Gastrocnemius medialis (tissue), 4 donors: ENCODE data around the gene KDM3B. TPM values are rescaled to one million over a fixed set of nuclear protein-coding genes. Genes with fewer than 3 reads are reported as not detected.

Experiments used
- ATAC-seq, 2 donors: fragments of 150-250 bp; one replicate each; pipeline ENCODE4 v1.9.1; 2016
- DNase-seq, 2 donors: peaks; one replicate each; pipeline ENCODE4 v3.0.0-alpha.2; 2019
- H3K27ac ChIP-seq, 4 donors: fragments of 200-600 bp; sonication (generic); 1 replicate in 1 of 4; 2 replicates in 3 of 4; pipeline ENCODE4 v1.5.1; 2016 to 2018; ENCODE audit warnings: mild to moderate bottlenecking in 2 of 4, moderate library complexity in 1 of 4
- H3K27me3 ChIP-seq, 3 donors: fragments of 200-600 bp; sonication (generic) in 2 of 3; 1 replicate in 1 of 3; 2 replicates in 2 of 3; pipeline versions ENCODE4 v1.5.1 to v1.6.0; 2016 to 2019; ENCODE audit warnings: mild to moderate bottlenecking in 1 of 3, moderate library complexity in 1 of 3
- H3K36me3 ChIP-seq, 2 donors: fragments of 200-600 bp; sonication (generic) in 1 of 2; one replicate each; pipeline ENCODE4 v1.5.1; 2017 to 2018
- H3K4me1 ChIP-seq, 2 donors: fragments of 200-600 bp; sonication (generic) in 1 of 2; one replicate each; pipeline ENCODE4 v1.5.1; 2016 to 2017; ENCODE audit warnings: mild to moderate bottlenecking in 2 of 2
- H3K4me3 ChIP-seq, 4 donors: fragments of 200-600 bp; sonication (generic) in 3 of 4; 1 replicate in 1 of 4; 2 replicates in 3 of 4; pipeline ENCODE4 v1.5.1; 2016 to 2019; ENCODE audit warnings: mild to moderate bottlenecking in 2 of 4
- H3K9me3 ChIP-seq, 3 donors: fragments of 200-600 bp; sonication (generic) in 2 of 3; 1 replicate in 1 of 3; 2 replicates in 2 of 3; pipeline ENCODE4 v1.5.1; 2016 to 2019
- CTCF ChIP-seq, 5 experiments: fragments of 450-650 bp in 3 of 5; fragments of 200-600 bp in 2 of 5; sonication (generic) in 2 of 5; IDR thresholded peaks in 4 of 5; conservative IDR thresholded peaks in 1 of 5; 1 replicate in 4 of 5; 2 replicates in 1 of 5; pipeline ENCODE4 v1.5.1; 2016 to 2019; ENCODE audit warnings: antibody characterized with exemption in 5 of 5, mild to moderate bottlenecking in 3 of 5, moderate library complexity in 3 of 5
- POLR2A ChIP-seq, 2 donors: fragments of 450-650 bp; IDR thresholded peaks; one replicate each; pipeline ENCODE4 v1.6.1; 2017; ENCODE audit warnings: antibody characterized with exemption in 2 of 2, mild to moderate bottlenecking in 2 of 2, moderate library complexity in 2 of 2
- in situ Hi-C, 4 donors: fragments of 200-750 bp; cut with MboI; loops; one replicate each; pipeline versions ENCODE4 v1.15.0 to v1.8.0; 2017; ENCODE audit warnings: low sequenced_read_pairs in 4 of 4
- intact Hi-C: fragments of 100-400 bp; cut with DNase I; formaldehyde crosslinking; loops from one replicate; pipeline ENCODE4 v1.15.1; 2023; ENCODE audit warnings: low total_unique reads
- total RNA-seq, 4 donors: library from RNA; depleted of rRNA; stranded (reverse); fragments of >200 nt; gene quantifications; one replicate each; pipeline versions ENCODE4 v1.1.0 to v1.2.3, GENCODE V29; 2016

Gene KDM3B
- total RNA-seq, 4 donors from 2014 or later = 49.4 to 100 (median 74.2) TPM

DNA sequence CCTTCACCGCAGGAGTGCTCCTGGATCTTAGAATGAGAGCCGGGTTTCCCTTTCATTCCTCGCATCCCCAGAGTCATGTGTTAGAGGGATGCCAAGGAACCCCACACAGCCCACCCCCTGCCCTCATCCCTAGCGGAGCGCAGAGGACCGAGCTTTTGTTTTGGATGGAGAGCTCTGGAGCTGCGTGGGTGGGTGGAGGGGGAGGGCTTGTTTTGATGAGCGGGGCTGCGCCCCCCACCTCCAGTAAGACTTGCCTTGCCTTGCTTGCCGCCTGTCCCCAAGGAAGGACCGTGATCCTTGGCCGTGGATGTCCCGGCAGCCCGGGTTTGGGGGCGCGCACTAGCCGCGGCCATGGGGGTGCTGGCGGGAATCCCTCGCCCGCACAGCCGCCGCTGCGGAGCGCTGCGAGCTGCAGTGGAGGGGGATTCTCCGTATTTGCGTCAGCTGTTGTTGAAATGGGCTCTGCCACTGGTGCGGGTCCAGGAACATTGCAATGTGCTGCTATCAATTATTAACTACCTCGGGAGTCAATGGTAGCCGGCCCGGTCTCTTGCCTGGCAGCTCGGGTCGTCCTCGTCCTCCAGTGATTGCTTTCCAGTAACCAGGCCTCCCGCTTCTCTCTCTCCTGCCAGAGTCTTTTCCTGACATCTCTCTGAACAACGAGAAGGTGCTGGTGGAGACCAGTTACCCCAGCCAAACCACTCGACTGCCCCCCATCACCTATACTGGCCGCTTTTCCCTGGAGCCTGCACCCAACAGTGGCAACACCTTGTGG, 113.8 kb downstream of the KDM3B start:
- in situ Hi-C loops (loop anchor here in 1 of 4 donors (5.0 kb wide), 1 partner anchor 36 kb away; no protein-coding TSS in a partner anchor), intact Hi-C loops (loop anchor here (10.0 kb wide), 1 partner anchor 798 kb away; no protein-coding TSS in a partner anchor)
- Histone ChIP-seq H3K4me3 (peak overlapping the region; percentile 78 to 98 (median 90)), H3K9me3 (no peaks in the 10 kb centered on the region), H3K27me3 (peaks cover 0 to 6% (median 0%) of the 10 kb centered on the region in 3 donors), H3K36me3 (no peaks in the 10 kb centered on the region), H3K4me1 (peaks cover 14 to 22% of the 10 kb centered on the region in 2 donors), H3K27ac (peak overlapping the region in 1 of 4 donors; percentile 95)
- ATAC-seq = no peak
- no peak for TF ChIP-seq POLR2A (IDR thresholded peaks at IDR 0.05)
- TF ChIP-seq CTCF (IDR thresholded peaks at IDR 0.05 in 4 of 5, conservative IDR thresholded peaks at IDR 0.05 in 1 of 5) = no peak
- DNase-seq = no peak

GRCh38 chr5:138466900-138467710, 114.6 kb downstream of the KDM3B start:
- Histone ChIP-seq H3K9me3 (no peaks in the 10 kb centered on the region), H3K4me1 (peaks cover 14 to 22% of the 10 kb centered on the region in 2 donors), H3K27ac (peak overlapping the region in 1 of 4 donors; percentile 95), H3K4me3 (peak overlapping the region; percentile 78 to 98 (median 90)), H3K36me3 (no peaks in the 10 kb centered on the region), H3K27me3 (peaks cover 0 to 6% (median 0%) of the 10 kb centered on the region in 3 donors)
- intact Hi-C loops = loop anchor here (10.0 kb wide), 1 partner anchor 798 kb away; no protein-coding TSS in a partner anchor
- DNase-seq = no peak
- in situ Hi-C loops = loop anchor here in 1 of 4 donors (5.0 kb wide), 1 partner anchor 35 kb away; no protein-coding TSS in a partner anchor
- TF ChIP-seq CTCF (IDR thresholded peaks at IDR 0.05 in 4 of 5, conservative IDR thresholded peaks at IDR 0.05 in 1 of 5) (no peak), POLR2A (IDR thresholded peaks at IDR 0.05) (no peak)
- no peak for ATAC-seq

DNA sequence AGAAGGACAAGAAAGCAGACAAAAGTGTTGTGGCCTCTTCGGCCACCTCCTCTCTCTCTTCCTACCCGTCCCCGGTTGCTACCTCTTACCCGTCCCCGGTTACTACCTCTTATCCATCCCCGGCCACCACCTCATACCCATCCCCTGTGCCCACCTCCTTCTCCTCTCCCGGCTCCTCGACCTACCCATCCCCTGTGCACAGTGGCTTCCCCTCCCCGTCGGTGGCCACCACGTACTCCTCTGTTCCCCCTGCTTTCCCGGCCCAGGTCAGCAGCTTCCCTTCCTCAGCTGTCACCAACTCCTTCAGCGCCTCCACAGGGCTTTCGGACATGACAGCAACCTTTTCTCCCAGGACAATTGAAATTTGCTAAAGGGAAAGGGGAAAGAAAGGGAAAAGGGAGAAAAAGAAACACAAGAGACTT, 115.2 kb downstream of the KDM3B start:
- ATAC-seq (no peak), DNase-seq (no peak)
- Histone ChIP-seq H3K4me3 (peak overlapping the region in 1 of 4 donors; percentile 78), H3K27me3 (peaks cover 0 to 6% (median 0%) of the 10 kb centered on the region in 3 donors), H3K27ac (peak overlapping the region in 2 of 4 donors; percentile 8 to 17), H3K4me1 (peaks cover 14 to 22% of the 10 kb centered on the region in 2 donors), H3K9me3 (no peaks in the 10 kb centered on the region), H3K36me3 (no peaks in the 10 kb centered on the region)
- in situ Hi-C loops (loop anchor here in 1 of 4 donors (5.0 kb wide), 1 partner anchor 35 kb away; no protein-coding TSS in a partner anchor), intact Hi-C loops (loop anchor here (10.0 kb wide), 1 partner anchor 797 kb away; no protein-coding TSS in a partner anchor)
- no peak for TF ChIP-seq CTCF (IDR thresholded peaks at IDR 0.05 in 4 of 5, conservative IDR thresholded peaks at IDR 0.05 in 1 of 5)

GRCh38 chr5:138468133-138468965, 115.9 kb downstream of the KDM3B start:
- ATAC-seq (no peak), DNase-seq (no peak)
- Histone ChIP-seq H3K9me3 (no peaks in the 10 kb centered on the region), H3K27ac (peak overlapping the region in 2 of 4 donors; percentile 8 to 17), H3K4me3 (peak overlapping the region in 1 of 4 donors; percentile 78), H3K27me3 (peaks cover 0 to 6% (median 0%) of the 10 kb centered on the region in 3 donors), H3K4me1 (peaks cover 11 to 20% of the 10 kb centered on the region in 2 donors), H3K36me3 (no peaks in the 10 kb centered on the region)
- intact Hi-C loops (loop anchor here (10.0 kb wide), 1 partner anchor 796 kb away; no protein-coding TSS in a partner anchor), in situ Hi-C loops (loop anchor here in 1 of 4 donors (5.0 kb wide), 1 partner anchor 34 kb away; no protein-coding TSS in a partner anchor)
- no peak for TF ChIP-seq CTCF (IDR thresholded peaks at IDR 0.05 in 4 of 5, conservative IDR thresholded peaks at IDR 0.05 in 1 of 5)
- no peak for TF ChIP-seq POLR2A (IDR thresholded peaks at IDR 0.05)
